ENCODE data around the gene CACNA1H. TPM values are rescaled to one million over a fixed set of nuclear protein-coding genes. Genes with fewer than 3 reads are reported as not detected.
A peak's percentile ranks its signal among the peaks of the same experiment; 100 is the strongest.

Gene CACNA1H
- total and polyA plus RNA-seq, 9 of the 15 experiments (the other 6 are each of a cell fraction or from before 2014, with no cell fraction given): 0.10 to 0.18 TPM; not detected in 7

DNA sequence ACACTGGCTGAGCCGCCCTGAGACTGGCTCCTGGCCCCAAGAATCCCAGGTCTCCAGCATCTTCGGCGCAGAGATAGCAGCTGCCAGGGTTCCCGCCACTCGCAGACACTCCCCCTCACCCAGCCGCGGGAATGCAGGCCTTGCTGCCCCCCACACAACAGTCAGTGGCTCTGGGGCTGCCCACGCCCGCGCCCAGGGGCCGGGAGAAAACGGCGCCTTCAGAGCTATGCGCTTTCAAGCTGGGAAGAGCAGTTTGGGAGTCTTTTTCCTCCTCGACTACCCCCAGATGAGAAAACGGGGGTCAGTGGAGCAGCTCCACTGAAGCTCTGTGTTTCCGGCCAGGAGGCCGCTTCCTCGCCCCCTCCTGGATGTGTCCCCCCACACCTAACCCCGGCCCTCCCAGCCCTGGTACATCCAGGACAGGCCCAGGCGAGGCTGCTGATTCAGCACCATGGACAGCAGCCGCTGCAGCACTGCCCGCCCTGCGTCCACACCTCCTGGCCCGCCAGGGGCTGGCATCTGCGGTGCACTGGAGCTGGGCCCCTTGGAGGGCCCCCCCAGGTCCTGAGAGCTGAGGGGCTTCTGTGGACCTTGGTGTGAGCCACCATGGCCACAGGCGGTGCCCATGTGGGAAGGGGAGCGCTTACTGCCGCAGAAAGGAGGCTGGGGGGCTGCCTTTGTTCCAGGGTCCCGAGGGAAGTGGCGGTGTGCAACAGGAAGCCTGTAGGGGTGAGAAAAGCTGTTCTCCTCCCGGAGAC, 35.7 kb downstream of the CACNA1H start:
- H3K4me2 ChIP-seq (ENCODE audit: insufficient read depth, low read length): no peak overlapping the region
- H3K4me3 ChIP-seq: no peak overlapping the region
- no peak overlapping the region for H3K27ac ChIP-seq (ENCODE audit: extremely low read depth, low read depth, low read length)
- peak; percentile 72 to 85 (median 80) for DNase-seq (ENCODE audit: extremely low read depth in 1 of 4, low spot score in 3 of 4)
- peaks cover 4 to 35% of the 10 kb centered on the region in 2 experiments; a peak in 3 of 5 replicates for H3K27me3 ChIP-seq (ENCODE audit: control insufficient read depth in 2 of 2, insufficient read depth in 2 of 2, low read length in 2 of 2)
- WGBS (ENCODE audit: insufficient coverage, low coverage, missing lambda C conversion rate): 9% methylated on average over 26 of the region's 32 CpGs
- H3K79me2 ChIP-seq (ENCODE audit: control insufficient read depth, insufficient read depth, low read length): no peaks in the 10 kb centered on the region
- ChIA-PET POLR2A (interaction anchor here (0.6 kb wide), 1 partner anchor 16 kb away, joined by 4 read pairs; no protein-coding TSS in a partner anchor), CTCF (ENCODE audit: low intra/inter-chr PET ratio) (no interaction called here)
- FAIRE-seq: no peak
- H3K4me1 ChIP-seq (replicated peaks in 1 of 2; ENCODE audit: control insufficient read depth in 2 of 2, insufficient read depth in 2 of 2, low read length in 2 of 2): peaks cover 0 to 43% of the 10 kb centered on the region in 2 experiments; a peak in 3 of 5 replicates
- BruUV-seq (replicated peaks): no TSS peak
- peak; percentile 90 for ATAC-seq
- intact Hi-C loops (cut with micrococcal nuclease) (no loop called here), in situ Hi-C loops (cut with MboI) (no loop called here)
- H4K20me1 ChIP-seq (replicated peaks; ENCODE audit: control insufficient read depth, insufficient read depth, low read length): peaks cover 17% of the 10 kb centered on the region
- H2AFZ ChIP-seq (ENCODE audit: low read depth, low read length): no peak overlapping the region
- no peaks in the 10 kb centered on the region for H3K36me3 ChIP-seq (ENCODE audit: control insufficient read depth, insufficient read depth, low read length)
- no peaks in the 10 kb centered on the region for H3K9me3 ChIP-seq (replicated peaks; ENCODE audit: control insufficient read depth, insufficient read depth, low read depth, low read length)
- no peaks in the 10 kb centered on the region for H3K9me1 ChIP-seq (ENCODE audit: control insufficient read depth, insufficient read depth, low read length)
- H3K9ac ChIP-seq (ENCODE audit: insufficient read depth in 1 of 2, low read depth in 2 of 2, low read length in 2 of 2): no peak overlapping the region
- TF ChIP-seq CREB1 (IDR thresholded peaks at IDR 0.05): no peak
- TF ChIP-seq CREB1 (CRISPR knock-in tag; IDR thresholded peaks at IDR 0.05): peak; percentile 61; the same call in 1 of the 2 replicates
- TF ChIP-seq ZNF212 (CRISPR knock-in tag; IDR thresholded peaks at IDR 0.05): no peak
- TF ChIP-seq HNRNPL (IDR thresholded peaks at IDR 0.05; ENCODE audit: low read depth, low read length): peak; percentile 54; the same call in 1 of the 2 replicates
- no peak for TF ChIP-seq ZNF133 (CRISPR knock-in tag; IDR thresholded peaks at IDR 0.05)
- TF ChIP-seq PTTG1 (tag; IDR thresholded peaks at IDR 0.05; ENCODE audit: low read depth): no peak
- TF ChIP-seq GTF2F1 (IDR thresholded peaks at IDR 0.05; ENCODE audit: low read depth, low read length): no peak
- peak; percentile 75 for TF ChIP-seq C11orf30 (IDR thresholded peaks at IDR 0.05; ENCODE audit: low read depth)
- TF ChIP-seq HEY1 (CRISPR knock-in tag; IDR thresholded peaks at IDR 0.05; ENCODE audit: borderline replicate concordance): no peak
- 0 out of 2 replicates have a peak, but pooled peaks have one; percentile 55 for TF ChIP-seq GABPB1 (CRISPR knock-in tag; IDR thresholded peaks at IDR 0.05)
- TF ChIP-seq, protein P1, sequence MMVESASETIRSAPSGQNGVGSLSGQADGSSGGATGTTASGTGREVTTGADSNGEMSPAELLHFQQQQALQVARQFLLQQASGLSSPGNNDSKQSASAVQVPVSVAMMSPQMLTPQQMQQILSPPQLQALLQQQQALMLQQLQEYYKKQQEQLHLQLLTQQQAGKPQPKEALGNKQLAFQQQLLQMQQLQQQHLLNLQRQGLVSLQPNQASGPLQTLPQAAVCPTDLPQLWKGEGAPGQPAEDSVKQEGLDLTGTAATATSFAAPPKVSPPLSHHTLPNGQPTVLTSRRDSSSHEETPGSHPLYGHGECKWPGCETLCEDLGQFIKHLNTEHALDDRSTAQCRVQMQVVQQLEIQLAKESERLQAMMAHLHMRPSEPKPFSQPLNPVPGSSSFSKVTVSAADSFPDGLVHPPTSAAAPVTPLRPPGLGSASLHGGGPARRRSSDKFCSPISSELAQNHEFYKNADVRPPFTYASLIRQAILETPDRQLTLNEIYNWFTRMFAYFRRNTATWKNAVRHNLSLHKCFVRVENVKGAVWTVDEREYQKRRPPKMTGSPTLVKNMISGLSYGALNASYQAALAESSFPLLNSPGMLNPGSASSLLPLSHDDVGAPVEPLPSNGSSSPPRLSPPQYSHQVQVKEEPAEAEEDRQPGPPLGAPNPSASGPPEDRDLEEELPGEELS (CRISPR knock-in tag; IDR thresholded peaks at IDR 0.05; ENCODE audit: borderline replicate concordance): peak; percentile 90; the same call in 1 of the 2 replicates
- 0 out of 2 replicates have a peak, but pooled peaks have one; percentile 62 for TF ChIP-seq LCOR (CRISPR knock-in tag; IDR thresholded peaks at IDR 0.05)
- TF ChIP-seq, protein P2, sequence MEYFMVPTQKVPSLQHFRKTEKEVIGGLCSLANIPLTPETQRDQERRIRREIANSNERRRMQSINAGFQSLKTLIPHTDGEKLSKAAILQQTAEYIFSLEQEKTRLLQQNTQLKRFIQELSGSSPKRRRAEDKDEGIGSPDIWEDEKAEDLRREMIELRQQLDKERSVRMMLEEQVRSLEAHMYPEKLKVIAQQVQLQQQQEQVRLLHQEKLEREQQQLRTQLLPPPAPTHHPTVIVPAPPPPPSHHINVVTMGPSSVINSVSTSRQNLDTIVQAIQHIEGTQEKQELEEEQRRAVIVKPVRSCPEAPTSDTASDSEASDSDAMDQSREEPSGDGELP (CRISPR knock-in tag; IDR thresholded peaks at IDR 0.05; ENCODE audit: borderline replicate concordance): peak; percentile 68

All from K562 (cell line).